ENCODE measurements around the gene TLX1.

The TLX1 gene

GRCh38 chr10:101138788-101139420 lies 7.8 kb downstream of the TLX1 start:
- Histone ChIP-seq H3K9me2 (replicated peaks; ENCODE audit: low read depth, low read length) (no peaks in the 10 kb centered on the region), H3K9me3 (ENCODE audit: insufficient read depth, low read depth, low read length) (no peaks in the 10 kb centered on the region), H4K20me1 (ENCODE audit: insufficient read depth, low read length, poor library complexity, severe bottlenecking) (no peaks in the 10 kb centered on the region), H3K36me3 (ENCODE audit: insufficient read depth, low read length) (no peaks in the 10 kb centered on the region), H3K79me2 (ENCODE audit: insufficient read depth, low read length) (no peaks in the 10 kb centered on the region), H3F3A (ENCODE audit: low read depth) (no peaks in the 10 kb centered on the region), H3K4me1 (ENCODE audit: insufficient read depth, low read length, poor library complexity, severe bottlenecking) (peaks cover 9% of the 10 kb centered on the region), H3K9ac (ENCODE audit: low read depth, low read length, poor library complexity, severe bottlenecking) (no peak overlapping the region), H3K4me3 (ENCODE audit: low read length, poor library complexity, severe bottlenecking) (no peak overlapping the region), H3K27me3 (ENCODE audit: insufficient read depth, low read length, poor library complexity, severe bottlenecking) (no peaks in the 10 kb centered on the region), H3K4me2 (ENCODE audit: low read depth, low read length, poor library complexity, severe bottlenecking) (no peak overlapping the region), H2AFZ (ENCODE audit: low read length) (no peak overlapping the region)
- no peak for TF ChIP-seq EZH2phosphoT487 (IDR thresholded peaks at IDR 0.05; ENCODE audit: borderline replicate concordance)
- TF ChIP-seq, protein P1, sequence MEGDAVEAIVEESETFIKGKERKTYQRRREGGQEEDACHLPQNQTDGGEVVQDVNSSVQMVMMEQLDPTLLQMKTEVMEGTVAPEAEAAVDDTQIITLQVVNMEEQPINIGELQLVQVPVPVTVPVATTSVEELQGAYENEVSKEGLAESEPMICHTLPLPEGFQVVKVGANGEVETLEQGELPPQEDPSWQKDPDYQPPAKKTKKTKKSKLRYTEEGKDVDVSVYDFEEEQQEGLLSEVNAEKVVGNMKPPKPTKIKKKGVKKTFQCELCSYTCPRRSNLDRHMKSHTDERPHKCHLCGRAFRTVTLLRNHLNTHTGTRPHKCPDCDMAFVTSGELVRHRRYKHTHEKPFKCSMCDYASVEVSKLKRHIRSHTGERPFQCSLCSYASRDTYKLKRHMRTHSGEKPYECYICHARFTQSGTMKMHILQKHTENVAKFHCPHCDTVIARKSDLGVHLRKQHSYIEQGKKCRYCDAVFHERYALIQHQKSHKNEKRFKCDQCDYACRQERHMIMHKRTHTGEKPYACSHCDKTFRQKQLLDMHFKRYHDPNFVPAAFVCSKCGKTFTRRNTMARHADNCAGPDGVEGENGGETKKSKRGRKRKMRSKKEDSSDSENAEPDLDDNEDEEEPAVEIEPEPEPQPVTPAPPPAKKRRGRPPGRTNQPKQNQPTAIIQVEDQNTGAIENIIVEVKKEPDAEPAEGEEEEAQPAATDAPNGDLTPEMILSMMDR (conservative IDR thresholded peaks at IDR 0.05; ENCODE audit: low read length), result no peak

- Histone ChIP-seq H3K4me3 (ENCODE audit: low read length, poor library complexity, severe bottlenecking) (no peak overlapping the region), H4K20me1 (ENCODE audit: insufficient read depth, low read length, poor library complexity, severe bottlenecking) (no peaks in the 10 kb centered on the region), H2AFZ (ENCODE audit: low read length) (no peak overlapping the region), H3K9me2 (replicated peaks; ENCODE audit: low read depth, low read length) (no peaks in the 10 kb centered on the region), H3F3A (ENCODE audit: low read depth) (no peaks in the 10 kb centered on the region), H3K9me3 (ENCODE audit: insufficient read depth, low read depth, low read length) (no peaks in the 10 kb centered on the region), H3K4me2 (ENCODE audit: low read depth, low read length, poor library complexity, severe bottlenecking) (no peak overlapping the region), H3K27me3 (ENCODE audit: insufficient read depth, low read length, poor library complexity, severe bottlenecking) (no peaks in the 10 kb centered on the region), H3K9ac (ENCODE audit: low read depth, low read length, poor library complexity, severe bottlenecking) (no peak overlapping the region), H3K4me1 (ENCODE audit: insufficient read depth, low read length, poor library complexity, severe bottlenecking) (peaks cover 9% of the 10 kb centered on the region), H3K79me2 (ENCODE audit: insufficient read depth, low read length) (no peaks in the 10 kb centered on the region), H3K36me3 (ENCODE audit: insufficient read depth, low read length) (no peaks in the 10 kb centered on the region)
- TF ChIP-seq, protein P1 (conservative IDR thresholded peaks at IDR 0.05; ENCODE audit: low read length), result no peak
- TF ChIP-seq EZH2phosphoT487 (IDR thresholded peaks at IDR 0.05; ENCODE audit: borderline replicate concordance), result no peak
These were observed 8.4 kb downstream of the TLX1 start for GRCh38 chr10:101139421-101139911.

- Histone ChIP-seq H3K27me3 (ENCODE audit: insufficient read depth, low read length, poor library complexity, severe bottlenecking) (no peaks in the 10 kb centered on the region), H3K9ac (ENCODE audit: low read depth, low read length, poor library complexity, severe bottlenecking) (no peak overlapping the region), H3K4me3 (ENCODE audit: low read length, poor library complexity, severe bottlenecking) (no peak overlapping the region), H3K4me2 (ENCODE audit: low read depth, low read length, poor library complexity, severe bottlenecking) (no peak overlapping the region), H3K9me3 (ENCODE audit: insufficient read depth, low read depth, low read length) (no peaks in the 10 kb centered on the region), H3K36me3 (ENCODE audit: insufficient read depth, low read length) (no peaks in the 10 kb centered on the region), H3K79me2 (ENCODE audit: insufficient read depth, low read length) (no peaks in the 10 kb centered on the region), H2AFZ (ENCODE audit: low read length) (no peak overlapping the region), H3F3A (ENCODE audit: low read depth) (no peaks in the 10 kb centered on the region), H3K9me2 (replicated peaks; ENCODE audit: low read depth, low read length) (no peaks in the 10 kb centered on the region), H4K20me1 (ENCODE audit: insufficient read depth, low read length, poor library complexity, severe bottlenecking) (no peaks in the 10 kb centered on the region), H3K4me1 (ENCODE audit: insufficient read depth, low read length, poor library complexity, severe bottlenecking) (peaks cover 9% of the 10 kb centered on the region)
- TF ChIP-seq, protein P1 (conservative IDR thresholded peaks at IDR 0.05; ENCODE audit: low read length), result no peak
- no peak for TF ChIP-seq EZH2phosphoT487 (IDR thresholded peaks at IDR 0.05; ENCODE audit: borderline replicate concordance)
These were observed 9.2 kb downstream of the TLX1 start for GRCh38 chr10:101140084-101140949.
